ENCODE results near the gene ZNF681. TPM values are rescaled to one million over a fixed set of nuclear protein-coding genes. Genes with fewer than 3 reads are reported as not detected.

ZNF681 gene
- total RNA-seq, 4 donors from 2014 or later, result 2.3 to 6.2 (median 2.5) TPM

- DNase-seq, result no peak
- Histone ChIP-seq H3K9me3 (peaks cover 0 to 22% (median 8%) of the 10 kb centered on the region in 3 donors), H3K36me3 (peaks cover 0 to 12% (median 0%) of the 10 kb centered on the region in 3 donors), H3K4me1 (no peaks in the 10 kb centered on the region), H3K4me3 (no peak overlapping the region), H3K27ac (no peak overlapping the region), H3K27me3 (no peaks in the 10 kb centered on the region)
- TF ChIP-seq CTCF (IDR thresholded peaks at IDR 0.05) (no peak), POLR2A (IDR thresholded peaks at IDR 0.05) (no peak)
- WGBS, 2 donors, result 71 to 72% methylated on average over 3 of the region's 3 CpGs
- intact Hi-C loops (cut with DNase I), result no loop called here
Measured at GRCh38 chr19:23800271-23800670, 41.6 kb upstream of the ZNF681 start.

- Histone ChIP-seq H3K36me3 (peaks cover 0 to 8% (median 0%) of the 10 kb centered on the region in 3 donors), H3K27me3 (no peaks in the 10 kb centered on the region), H3K4me1 (no peaks in the 10 kb centered on the region), H3K27ac (no peak overlapping the region), H3K4me3 (no peak overlapping the region), H3K9me3 (peaks cover 0 to 18% (median 8%) of the 10 kb centered on the region in 3 donors)
- WGBS, 2 donors, result 79 to 100% methylated on average over 1 to 2 of the region's 5 CpGs
- no peak for TF ChIP-seq POLR2A (IDR thresholded peaks at IDR 0.05)
- no peak for TF ChIP-seq CTCF (IDR thresholded peaks at IDR 0.05)
- intact Hi-C loops (cut with DNase I), result no loop called here
- DNase-seq, result no peak
Measured at GRCh38 chr19:23799321-23799720, 40.6 kb upstream of the ZNF681 start.

- no peak overlapping the region for H3K4me3 ChIP-seq
- no peaks in the 10 kb centered on the region for H3K27me3 ChIP-seq
- no peak for DNase-seq
- peaks cover 0 to 18% (median 8%) of the 10 kb centered on the region in 3 donors for H3K9me3 ChIP-seq
- intact Hi-C loops (cut with DNase I), result no loop called here
- H3K27ac ChIP-seq, result no peak overlapping the region
- TF ChIP-seq CTCF (IDR thresholded peaks at IDR 0.05) (no peak), POLR2A (IDR thresholded peaks at IDR 0.05) (no peak)
- H3K36me3 ChIP-seq, result peaks cover 0 to 7% (median 0%) of the 10 kb centered on the region in 3 donors
- H3K4me1 ChIP-seq, result no peaks in the 10 kb centered on the region
Measured at GRCh38 chr19:23795462-23795861, 36.8 kb upstream of the ZNF681 start.

GRCh38 chr19:23792784-23793183, 34.1 kb upstream of the ZNF681 start:
- Histone ChIP-seq H3K4me3 (no peak overlapping the region), H3K27me3 (no peaks in the 10 kb centered on the region), H3K4me1 (no peaks in the 10 kb centered on the region), H3K9me3 (peaks cover 0 to 18% (median 8%) of the 10 kb centered on the region in 3 donors), H3K27ac (no peak overlapping the region), H3K36me3 (peaks cover 0 to 9% (median 0%) of the 10 kb centered on the region in 3 donors)
- DNase-seq, result no peak
- TF ChIP-seq POLR2A (IDR thresholded peaks at IDR 0.05) (no peak), CTCF (IDR thresholded peaks at IDR 0.05) (no peak)
- intact Hi-C loops (cut with DNase I), result no loop called here
- 89 to 94% methylated on average over 4 to 5 of the region's 5 CpGs for WGBS, 2 donors

DNA sequence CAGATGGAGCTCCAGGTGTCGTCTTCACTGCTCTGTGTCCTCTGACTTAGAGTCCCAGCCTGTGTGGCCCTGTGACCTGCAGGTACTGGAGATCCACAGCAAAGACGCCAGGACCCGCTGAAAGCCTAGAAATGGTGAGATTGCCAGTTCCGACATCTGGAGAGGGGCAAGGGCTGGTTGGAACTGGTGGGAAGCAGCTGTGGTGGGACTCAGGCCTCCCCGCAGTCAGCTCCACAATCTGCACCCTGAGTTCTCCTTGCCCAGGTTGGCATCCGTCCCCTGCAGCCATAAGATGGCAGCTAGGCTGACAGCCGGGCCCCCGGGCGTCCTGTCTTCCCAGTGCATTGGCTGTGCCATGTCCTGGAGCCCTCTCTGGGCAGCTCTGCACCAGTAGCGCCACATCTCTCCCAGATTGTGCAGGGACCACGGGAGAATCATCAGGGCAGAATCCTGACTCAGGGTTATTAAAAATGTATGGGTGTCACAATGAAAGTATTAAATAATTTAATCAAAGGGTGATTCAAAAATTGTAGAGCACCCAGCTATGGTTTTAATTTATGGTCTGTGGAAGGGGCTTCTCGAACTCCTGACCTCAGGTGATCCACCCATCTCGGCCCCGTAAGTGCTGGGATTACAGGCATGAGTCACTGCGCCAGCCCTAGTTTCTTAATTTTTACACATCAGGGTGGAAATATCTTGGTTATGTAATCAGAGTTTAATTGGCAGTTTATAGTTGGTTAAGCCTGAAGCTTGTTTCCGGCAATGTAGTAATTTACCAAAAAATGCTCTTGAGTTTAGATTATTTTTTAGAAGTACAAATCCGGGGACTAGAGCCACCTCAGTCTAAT, 32.2 kb upstream of the ZNF681 start:
- Histone ChIP-seq H3K27me3 (no peaks in the 10 kb centered on the region), H3K4me3 (no peak overlapping the region), H3K4me1 (peaks cover 0 to 2% (median 0%) of the 10 kb centered on the region in 3 donors), H3K9me3 (peaks cover 0 to 9% (median 5%) of the 10 kb centered on the region in 3 donors), H3K27ac (no peak overlapping the region), H3K36me3 (peaks cover 0 to 9% (median 0%) of the 10 kb centered on the region in 3 donors)
- 76 to 85% methylated on average over 7 to 9 of the region's 17 CpGs for WGBS, 2 donors
- TF ChIP-seq POLR2A (IDR thresholded peaks at IDR 0.05) (no peak), CTCF (IDR thresholded peaks at IDR 0.05) (no peak)
- intact Hi-C loops (cut with DNase I), result no loop called here
- DNase-seq, result no peak

Measured in esophagus squamous epithelium (tissue), 5 donors.